ENCODE data around the gene TBC1D9.
"Not testable (repeated sequence)": the region's sequence is repeated elsewhere in the genome, so short reads cannot be mapped to it uniquely, and the experiment has no call there.

TBC1D9 gene

GRCh38 chr4:140790765-140791164 is 34.6 kb upstream of the TBC1D9 start:
- no peaks in the 10 kb centered on the region for H4K20me1 ChIP-seq (ENCODE audit: insufficient read depth, low read length, poor library complexity, severe bottlenecking)
- TF ChIP-seq CTCF (conservative IDR thresholded peaks at IDR 0.05; ENCODE audit: low read length) (no peak), EZH2phosphoT487 (IDR thresholded peaks at IDR 0.05; ENCODE audit: borderline replicate concordance) (no peak)
- H3K9ac ChIP-seq (ENCODE audit: low read depth, low read length, poor library complexity, severe bottlenecking), result no peak overlapping the region
- H3K36me3 ChIP-seq (ENCODE audit: insufficient read depth, low read length), result no peaks in the 10 kb centered on the region
- H3K4me2 ChIP-seq (ENCODE audit: low read depth, low read length, poor library complexity, severe bottlenecking), result no peak overlapping the region
- no peaks in the 10 kb centered on the region for H3K79me2 ChIP-seq (ENCODE audit: insufficient read depth, low read length)
- no peak overlapping the region for H2AFZ ChIP-seq (ENCODE audit: low read length)
- no peaks in the 10 kb centered on the region for H3K4me1 ChIP-seq (ENCODE audit: insufficient read depth, low read length, poor library complexity, severe bottlenecking)
- no peaks in the 10 kb centered on the region for H3K27me3 ChIP-seq (ENCODE audit: insufficient read depth, low read length, poor library complexity, severe bottlenecking)
- no peak overlapping the region for H3K4me3 ChIP-seq (ENCODE audit: low read length, poor library complexity, severe bottlenecking)
- H3K9me2 ChIP-seq (replicated peaks; ENCODE audit: low read depth, low read length), result no peaks in the 10 kb centered on the region
- H3F3A ChIP-seq (ENCODE audit: low read depth), result no peaks in the 10 kb centered on the region
- no peaks in the 10 kb centered on the region for H3K9me3 ChIP-seq (ENCODE audit: insufficient read depth, low read depth, low read length)

- Histone ChIP-seq H4K20me1 (ENCODE audit: insufficient read depth, low read length, poor library complexity, severe bottlenecking) (no peaks in the 10 kb centered on the region), H3K79me2 (ENCODE audit: insufficient read depth, low read length) (no peaks in the 10 kb centered on the region), H3K4me1 (ENCODE audit: insufficient read depth, low read length, poor library complexity, severe bottlenecking) (no peaks in the 10 kb centered on the region), H3K9me3 (ENCODE audit: insufficient read depth, low read depth, low read length) (no peaks in the 10 kb centered on the region), H3F3A (ENCODE audit: low read depth) (no peaks in the 10 kb centered on the region), H3K4me3 (ENCODE audit: low read length, poor library complexity, severe bottlenecking) (no peak overlapping the region), H3K27me3 (ENCODE audit: insufficient read depth, low read length, poor library complexity, severe bottlenecking) (no peaks in the 10 kb centered on the region), H3K9ac (ENCODE audit: low read depth, low read length, poor library complexity, severe bottlenecking) (no peak overlapping the region), H3K4me2 (ENCODE audit: low read depth, low read length, poor library complexity, severe bottlenecking) (no peak overlapping the region), H2AFZ (ENCODE audit: low read length) (no peak overlapping the region), H3K9me2 (replicated peaks; ENCODE audit: low read depth, low read length) (no peaks in the 10 kb centered on the region), H3K36me3 (ENCODE audit: insufficient read depth, low read length) (no peaks in the 10 kb centered on the region)
- TF ChIP-seq CTCF (conservative IDR thresholded peaks at IDR 0.05; ENCODE audit: low read length), result no peak
- TF ChIP-seq EZH2phosphoT487 (IDR thresholded peaks at IDR 0.05; ENCODE audit: borderline replicate concordance), result no peak
Observed at GRCh38 chr4:140790171-140790570, 34.0 kb upstream of the TBC1D9 start.

GRCh38 chr4:140789759-140790158 is 33.6 kb upstream of the TBC1D9 start:
- Histone ChIP-seq H3F3A (ENCODE audit: low read depth) (no peaks in the 10 kb centered on the region), H3K4me2 (ENCODE audit: low read depth, low read length, poor library complexity, severe bottlenecking) (no peak overlapping the region), H3K4me1 (ENCODE audit: insufficient read depth, low read length, poor library complexity, severe bottlenecking) (no peaks in the 10 kb centered on the region), H3K4me3 (ENCODE audit: low read length, poor library complexity, severe bottlenecking) (no peak overlapping the region), H3K9ac (ENCODE audit: low read depth, low read length, poor library complexity, severe bottlenecking) (no peak overlapping the region), H3K79me2 (ENCODE audit: insufficient read depth, low read length) (no peaks in the 10 kb centered on the region), H4K20me1 (ENCODE audit: insufficient read depth, low read length, poor library complexity, severe bottlenecking) (no peaks in the 10 kb centered on the region), H3K36me3 (ENCODE audit: insufficient read depth, low read length) (no peaks in the 10 kb centered on the region), H3K9me2 (replicated peaks; ENCODE audit: low read depth, low read length) (no peaks in the 10 kb centered on the region), H3K27me3 (ENCODE audit: insufficient read depth, low read length, poor library complexity, severe bottlenecking) (no peaks in the 10 kb centered on the region), H2AFZ (ENCODE audit: low read length) (no peak overlapping the region), H3K9me3 (ENCODE audit: insufficient read depth, low read depth, low read length) (no peaks in the 10 kb centered on the region)
- TF ChIP-seq CTCF (conservative IDR thresholded peaks at IDR 0.05; ENCODE audit: low read length), result no peak
- TF ChIP-seq EZH2phosphoT487 (IDR thresholded peaks at IDR 0.05; ENCODE audit: borderline replicate concordance), result no peak

GRCh38 chr4:140782787-140783186 is 26.6 kb upstream of the TBC1D9 start:
- H3K36me3 ChIP-seq (ENCODE audit: insufficient read depth, low read length); H3K4me2 ChIP-seq (ENCODE audit: low read depth, low read length, poor library complexity, severe bottlenecking); H3K27me3 ChIP-seq (ENCODE audit: insufficient read depth, low read length, poor library complexity, severe bottlenecking); H3K4me3 ChIP-seq (ENCODE audit: low read length, poor library complexity, severe bottlenecking); H3K4me1 ChIP-seq (ENCODE audit: insufficient read depth, low read length, poor library complexity, severe bottlenecking); H2AFZ ChIP-seq (ENCODE audit: low read length); H4K20me1 ChIP-seq (ENCODE audit: insufficient read depth, low read length, poor library complexity, severe bottlenecking); H3K9ac ChIP-seq (ENCODE audit: low read depth, low read length, poor library complexity, severe bottlenecking); H3K79me2 ChIP-seq (ENCODE audit: insufficient read depth, low read length); H3K9me2 ChIP-seq (replicated peaks; ENCODE audit: low read depth, low read length); H3K9me3 ChIP-seq (ENCODE audit: insufficient read depth, low read depth, low read length); H3F3A ChIP-seq (ENCODE audit: low read depth): not testable (repeated sequence)

Measured in Loucy (cell line).